ENCODE results near the gene CERCAM.

- TF ChIP-seq CTCF (IDR thresholded peaks at IDR 0.05): no peak
- TF ChIP-seq POLR2A (IDR thresholded peaks at IDR 0.05): no peak
Observed at GRCh38 chr9:128424268-128424780, 3.7 kb downstream of the CERCAM start.
